ENCODE results near the gene VPS8. TPM values are rescaled to one million over a fixed set of nuclear protein-coding genes. Genes with fewer than 3 reads are reported as not detected.

VPS8 gene
- total RNA-seq, 1 donor from 2014 or later = 48.3 TPM

DNA sequence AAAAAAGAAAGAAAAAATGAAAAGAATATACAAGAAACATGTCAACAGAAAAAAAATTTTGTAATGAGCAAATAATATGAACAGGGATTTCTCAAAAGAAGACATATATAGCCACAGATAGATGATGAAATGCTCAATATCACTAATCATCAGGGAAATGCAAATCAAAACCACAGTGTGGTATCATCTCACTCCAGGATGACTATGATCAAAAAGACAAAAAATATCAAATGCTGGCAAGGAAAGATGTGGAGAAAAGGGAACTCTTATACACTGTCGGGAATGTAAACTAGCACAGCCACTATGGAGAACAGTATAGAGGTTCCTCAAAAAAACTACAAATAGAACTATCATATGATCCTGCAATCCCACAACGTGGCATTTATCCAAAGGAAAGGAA lies 246.8 kb downstream of the VPS8 start:
- DNase-seq (ENCODE audit: low spot score) = no peak

DNA sequence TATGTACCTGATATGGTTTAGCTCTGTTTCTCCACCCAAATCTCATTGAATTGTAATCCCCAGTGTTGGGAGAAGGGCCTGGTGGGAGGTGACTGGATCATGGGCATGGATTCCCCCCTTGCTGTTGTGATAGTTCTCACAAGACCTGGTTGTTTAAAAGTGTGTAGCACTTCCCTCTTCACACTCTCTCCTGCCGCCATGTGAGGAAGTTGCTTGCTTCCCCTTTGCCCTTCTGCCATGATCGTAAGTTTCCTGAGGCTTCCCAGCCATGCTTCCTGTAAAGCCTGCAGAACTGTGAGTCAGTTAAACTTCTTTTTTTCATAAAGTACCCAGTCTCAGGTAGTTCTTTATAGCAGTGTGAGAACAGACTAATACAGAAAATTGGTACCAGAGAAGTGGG lies 247.8 kb downstream of the VPS8 start:
- no peak for DNase-seq (ENCODE audit: low spot score)

GRCh38 chr3:185060655-185061054 lies 248.7 kb downstream of the VPS8 start:
- DNase-seq (ENCODE audit: low spot score) = no peak

DNA sequence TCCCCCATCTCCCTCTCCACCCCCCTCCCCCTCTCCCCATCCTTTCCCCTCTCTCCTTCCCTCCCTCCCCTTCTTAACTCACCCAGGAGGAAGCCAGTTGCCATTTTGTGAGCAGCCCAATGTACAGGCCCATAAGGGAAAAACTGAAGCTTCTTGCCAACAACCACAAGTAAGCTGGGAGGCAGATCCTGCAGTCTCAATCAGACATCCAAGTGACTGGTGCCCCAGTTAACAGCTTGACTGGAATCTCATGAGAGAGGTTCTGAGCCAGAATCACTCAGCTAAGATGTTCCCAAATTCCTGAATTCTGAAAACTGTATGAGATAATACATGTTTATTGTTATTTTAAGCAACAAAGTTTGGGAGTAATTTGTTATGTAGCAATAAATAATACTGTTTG lies 250.2 kb downstream of the VPS8 start:
- DNase-seq (ENCODE audit: low spot score) = no peak

- no peak for DNase-seq (ENCODE audit: low spot score)
These were observed 251.5 kb downstream of the VPS8 start for GRCh38 chr3:185063431-185063830.

- no peak for DNase-seq (ENCODE audit: low spot score)
These were observed 253.1 kb downstream of the VPS8 start for GRCh38 chr3:185065059-185065458.

DNA sequence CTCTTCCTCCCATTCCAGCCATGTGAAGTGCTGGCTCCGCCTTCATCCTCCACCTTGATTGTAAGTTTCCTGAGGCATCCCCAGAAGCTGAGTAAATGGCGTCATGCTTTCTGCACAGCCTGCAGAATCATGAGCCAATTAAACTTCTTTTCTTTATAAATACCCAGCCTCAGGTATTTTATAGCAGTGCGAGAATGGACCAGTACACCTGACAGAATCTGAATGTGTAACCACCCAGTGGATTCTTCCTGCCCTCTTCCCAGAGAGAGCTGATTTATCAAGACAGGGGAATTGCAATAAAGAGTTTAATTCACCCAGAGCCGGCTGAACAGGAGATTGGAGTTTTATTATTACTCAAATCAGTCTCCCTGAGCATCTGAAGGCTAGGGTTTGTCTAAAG lies 254.3 kb downstream of the VPS8 start:
- DNase-seq (ENCODE audit: low spot score) = no peak

DNA sequence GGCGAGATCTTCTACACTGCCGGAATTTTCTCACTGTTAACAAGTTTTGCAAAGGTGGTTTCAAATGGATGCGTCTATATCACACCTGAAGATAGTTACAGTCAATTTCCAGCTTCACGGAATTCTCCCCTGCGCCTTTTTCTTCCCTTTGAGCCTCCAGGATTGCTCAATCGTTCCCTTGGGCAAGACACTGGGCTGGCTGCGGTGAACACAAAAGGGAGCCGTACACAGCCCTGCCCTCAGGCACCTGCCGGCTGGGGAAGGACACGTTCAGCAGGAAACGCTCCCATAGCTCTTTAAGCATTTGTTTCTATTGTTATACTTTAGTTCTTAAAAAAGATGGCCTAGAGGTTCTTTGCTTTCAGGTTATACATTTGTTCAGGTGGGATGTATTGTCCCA lies 255.2 kb downstream of the VPS8 start:
- no peak for DNase-seq (ENCODE audit: low spot score)

DNA sequence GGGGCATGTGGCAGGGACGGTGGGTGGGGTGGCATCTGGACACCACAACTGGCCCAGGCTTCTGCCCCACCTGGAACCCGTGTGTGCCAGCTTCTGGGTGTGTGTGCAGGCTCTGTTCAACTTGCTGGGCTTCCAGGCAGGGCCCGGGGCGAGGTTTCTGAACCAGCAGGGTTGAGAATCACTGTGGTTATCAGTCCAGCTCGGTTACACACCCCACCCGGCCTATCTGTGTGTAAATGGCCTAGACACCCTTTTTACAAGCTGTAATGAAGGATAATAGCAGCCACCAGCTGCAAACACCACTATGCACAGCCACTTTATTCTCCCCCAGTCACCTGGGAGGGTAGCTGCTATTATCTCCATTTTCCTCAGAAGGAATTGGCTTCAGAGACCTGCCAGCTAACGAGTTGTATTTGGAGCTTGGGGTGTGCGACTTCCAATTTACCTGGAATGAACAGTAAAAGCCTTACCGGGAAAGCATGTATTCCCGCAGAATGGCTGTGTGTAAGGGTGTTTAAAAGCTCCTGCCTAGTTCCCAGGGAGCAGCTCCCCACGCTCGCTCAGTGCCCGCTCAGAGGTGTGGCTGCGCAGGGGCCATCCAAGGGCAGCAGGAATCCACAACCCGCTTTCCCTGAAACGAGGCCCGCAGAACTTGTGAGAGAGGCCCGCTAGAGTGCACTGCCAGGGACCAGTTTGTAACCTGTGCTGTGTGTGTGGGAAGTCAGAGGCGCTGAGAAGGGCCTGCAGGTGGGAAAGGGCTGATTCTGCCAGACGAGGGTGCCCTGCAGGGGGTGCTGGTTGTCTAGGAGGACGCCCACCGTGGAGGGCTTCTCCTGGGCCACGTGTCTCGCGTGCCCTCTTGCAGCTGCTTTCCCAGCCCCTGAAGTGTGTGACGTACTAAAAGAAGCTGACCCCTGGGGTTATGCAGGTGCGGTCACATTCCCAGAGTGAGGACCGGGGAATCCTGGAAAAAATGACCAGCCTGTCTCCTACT lies 257.4 kb downstream of the VPS8 start:
- no peak for DNase-seq (ENCODE audit: low spot score)

GRCh38 chr3:185070491-185071286 lies 258.7 kb downstream of the VPS8 start:
- DNase-seq (ENCODE audit: low spot score) = no peak

DNA sequence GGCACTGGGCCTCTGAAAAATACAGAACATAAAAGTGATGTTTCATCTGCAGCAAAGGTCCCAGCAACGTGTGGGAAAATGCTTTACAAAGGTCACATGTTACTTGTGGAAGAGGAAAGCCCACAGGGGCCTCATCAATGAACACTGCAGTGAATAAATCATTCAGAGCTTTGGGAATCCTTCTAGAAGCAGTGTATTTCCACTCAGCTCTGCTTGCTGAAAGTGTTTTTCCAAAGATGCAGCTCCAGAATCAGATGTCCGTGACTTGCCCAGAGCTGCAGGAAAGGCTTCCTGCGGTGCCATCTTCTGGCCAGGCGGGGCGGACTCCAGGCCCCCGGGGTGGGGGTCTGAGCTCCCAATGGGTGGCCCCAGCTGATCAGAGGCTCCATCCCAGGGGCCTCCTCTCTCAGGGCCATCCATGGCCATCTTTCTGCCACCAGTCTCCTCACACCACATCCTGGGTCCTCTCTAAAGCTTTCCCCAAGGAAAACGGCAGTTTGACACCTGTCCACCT lies 259.4 kb downstream of the VPS8 start:
- no peak for DNase-seq (ENCODE audit: low spot score)

DNA sequence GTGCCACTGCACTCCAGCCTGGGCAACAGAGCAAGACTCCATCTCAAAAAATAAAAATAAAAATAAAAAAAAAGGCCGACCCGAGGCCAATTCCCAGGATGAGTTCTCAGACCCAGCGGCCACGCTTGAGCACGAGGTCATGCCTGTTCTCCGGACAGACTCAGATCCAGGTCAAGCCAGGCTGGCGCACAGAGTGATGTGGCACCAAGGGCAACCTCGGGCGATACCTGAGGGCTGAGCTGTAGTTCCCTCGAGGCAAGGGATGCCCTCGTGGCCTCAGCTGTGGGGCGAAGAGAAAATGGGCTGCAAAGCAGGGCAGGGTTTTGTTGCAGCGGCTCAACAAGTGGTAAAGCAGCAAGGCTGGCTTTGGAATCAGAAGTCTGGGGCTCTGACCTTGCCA lies 263.6 kb downstream of the VPS8 start:
- DNase-seq (ENCODE audit: low spot score) = no peak

GRCh38 chr3:185076219-185076618 lies 264.3 kb downstream of the VPS8 start:
- DNase-seq (ENCODE audit: low spot score) = no peak

GRCh38 chr3:185079625-185080024 lies 267.7 kb downstream of the VPS8 start:
- no peak for DNase-seq (ENCODE audit: low spot score)

- DNase-seq (ENCODE audit: low spot score) = no peak
These were observed 269.6 kb downstream of the VPS8 start for GRCh38 chr3:185081521-185081920.

GRCh38 chr3:185082149-185082548 lies 270.2 kb downstream of the VPS8 start:
- no peak for DNase-seq (ENCODE audit: low spot score)

GRCh38 chr3:185082829-185083228 lies 270.9 kb downstream of the VPS8 start:
- DNase-seq (ENCODE audit: low spot score) = no peak

- DNase-seq (ENCODE audit: low spot score) = no peak
These were observed 272.4 kb downstream of the VPS8 start for GRCh38 chr3:185084402-185084801.

DNA sequence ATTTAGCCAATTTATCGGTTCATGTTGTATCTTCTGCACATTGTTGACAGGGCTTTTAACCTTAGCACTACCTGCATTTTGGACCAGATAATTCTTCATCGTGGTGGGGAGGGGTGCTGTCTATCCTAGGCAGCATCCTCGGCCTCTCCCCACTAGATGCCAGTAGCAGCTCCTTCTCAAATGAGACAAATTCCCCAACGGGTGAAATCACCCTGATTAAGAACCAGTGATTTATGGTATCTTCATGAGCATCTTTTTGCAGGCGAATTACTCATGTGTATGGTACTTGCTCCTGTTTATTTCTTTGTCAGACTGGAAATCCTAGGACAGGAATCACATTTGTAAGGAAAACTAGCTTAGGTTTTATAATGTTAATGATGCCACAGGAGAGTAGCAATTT lies 272.9 kb downstream of the VPS8 start:
- no peak for DNase-seq (ENCODE audit: low spot score)

DNA sequence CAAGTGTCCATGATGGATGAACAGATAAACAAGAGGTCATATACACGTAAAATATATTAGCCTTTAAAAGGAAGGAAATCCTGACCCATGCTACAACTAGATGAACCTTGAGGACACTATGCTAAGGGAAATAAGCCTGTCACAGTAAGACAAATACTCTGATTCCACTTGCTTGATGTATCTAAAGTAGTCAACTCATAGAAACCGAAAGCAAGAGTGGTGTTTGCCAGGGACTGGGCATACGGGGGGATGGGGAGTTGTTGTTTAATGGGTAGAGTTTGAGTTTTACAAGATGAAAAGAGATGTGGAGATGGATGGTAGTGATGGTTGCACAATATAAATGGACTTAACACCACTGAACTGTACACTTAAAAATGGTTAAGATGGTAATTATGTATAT lies 275.5 kb downstream of the VPS8 start:
- DNase-seq (ENCODE audit: low spot score) = no peak

DNA sequence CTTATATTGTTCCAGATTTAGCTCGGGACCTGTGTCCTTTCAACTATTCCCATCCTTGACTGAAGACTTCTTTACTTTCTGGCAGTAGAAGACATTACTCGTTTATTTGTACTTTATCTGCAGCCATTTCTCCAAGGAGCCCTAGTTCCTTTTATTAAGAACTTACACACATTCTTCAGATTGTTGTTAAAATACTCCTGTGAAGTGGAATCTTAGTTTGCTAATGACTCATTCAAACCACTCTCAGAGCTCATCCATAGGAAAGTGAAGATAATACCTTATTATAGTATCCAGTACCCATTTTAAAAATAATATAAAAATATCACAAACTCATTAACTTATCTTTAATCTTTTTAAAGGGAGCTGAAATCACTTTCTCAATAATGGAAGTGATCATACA lies 277.4 kb downstream of the VPS8 start:
- no peak for DNase-seq (ENCODE audit: low spot score)

- DNase-seq (ENCODE audit: low spot score) = no peak
These were observed 277.8 kb downstream of the VPS8 start for GRCh38 chr3:185089751-185090150.

- DNase-seq (ENCODE audit: low spot score) = no peak
These were observed 278.8 kb downstream of the VPS8 start for GRCh38 chr3:185090811-185091210.

All from mucosa of gallbladder (tissue), 1 donor.